Liver (tissue), 3 donors: ENCODE results near the gene TIPIN.

ENCODE experiments used
- CTCF ChIP-seq: fragments of 150-350 bp; IDR thresholded peaks from 2 replicates; pipeline ENCODE4 v1.5.1; 2017; ENCODE audit warnings: improper control_type of control experiment, low read depth, low read length; ENCODE audit not compliant: missing input control
- FOXA1 ChIP-seq: IDR thresholded peaks from 2 replicates; pipeline ENCODE4 v1.6.1; 2016; ENCODE audit warnings: antibody characterized with exemption
- HNF4A ChIP-seq, 2 donors: conservative IDR thresholded peaks; 2 replicates each; pipeline ENCODE4 v1.6.1; 2016; ENCODE audit warnings: antibody characterized with exemption in 2 of 2, mild to moderate bottlenecking in 2 of 2
- HNF4G ChIP-seq: IDR thresholded peaks from 2 replicates; pipeline ENCODE4 v1.6.1; 2016; ENCODE audit warnings: antibody characterized with exemption
- JUND ChIP-seq, 2 donors: IDR thresholded peaks; 2 replicates each; pipeline ENCODE4 v1.6.1; 2016; ENCODE audit warnings: antibody characterized with exemption in 2 of 2
- NR2F2 ChIP-seq: IDR thresholded peaks from 2 replicates; pipeline ENCODE4 v1.6.1; 2016; ENCODE audit warnings: antibody characterized with exemption
- RAD21 ChIP-seq, 2 donors: IDR thresholded peaks; 2 replicates each; pipeline ENCODE4 v1.6.1; 2016; ENCODE audit warnings: antibody characterized with exemption in 2 of 2, mild to moderate bottlenecking in 2 of 2
- REST ChIP-seq: IDR thresholded peaks from 2 replicates; pipeline ENCODE4 v1.6.1; 2016; ENCODE audit warnings: antibody characterized with exemption, mild to moderate bottlenecking
- TAF1 ChIP-seq: conservative IDR thresholded peaks from 2 replicates; pipeline ENCODE4 v1.6.1; 2016; ENCODE audit warnings: antibody characterized with exemption, mild to moderate bottlenecking
- YY1 ChIP-seq: IDR thresholded peaks from 2 replicates; pipeline ENCODE4 v1.6.1; 2016; ENCODE audit warnings: antibody characterized with exemption, mild to moderate bottlenecking
- ZBTB33 ChIP-seq: IDR thresholded peaks from 2 replicates; pipeline ENCODE4 v1.6.1; 2016; ENCODE audit warnings: antibody characterized with exemption
- TF ChIP-seq, protein P1 (sequence below): IDR thresholded peaks from 2 replicates; pipeline ENCODE4 v1.6.1; 2016; ENCODE audit warnings: antibody characterized with exemption
- TF ChIP-seq, protein P2 (sequence below): IDR thresholded peaks from 2 replicates; pipeline ENCODE4 v1.6.1; 2016; ENCODE audit warnings: antibody characterized with exemption
- donor health status: healthy.
- donor health status: healthy.

DNA sequence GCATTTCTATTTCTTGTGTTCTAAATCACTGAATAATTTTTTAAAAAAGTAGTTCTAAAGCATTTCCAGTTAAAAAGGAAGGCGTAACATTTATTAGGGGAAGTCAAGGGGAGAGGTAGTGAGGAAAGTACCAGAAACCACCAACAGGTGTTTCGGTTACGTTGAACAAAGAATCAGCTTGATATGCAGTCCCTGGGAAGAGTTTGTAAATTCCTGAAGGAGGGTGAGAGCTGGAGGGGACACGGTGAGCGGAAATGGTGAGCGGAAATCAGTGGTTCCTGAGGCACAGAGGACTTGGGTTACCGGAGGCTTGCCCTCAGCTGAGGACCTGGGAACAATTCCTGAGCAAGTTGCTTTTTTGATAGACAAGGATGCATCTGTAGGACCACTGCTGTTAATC lies 48.0 kb upstream of the TIPIN start:
- TF ChIP-seq CTCF: no peak
- no peak for TF ChIP-seq TAF1
- TF ChIP-seq HNF4A (conservative IDR thresholded peaks at IDR 0.05): peak in 1 of 2 donors; percentile 1
- TF ChIP-seq RAD21 (IDR thresholded peaks at IDR 0.05): no peak
- no peak for TF ChIP-seq NR2F2
- TF ChIP-seq REST: no peak
- no peak for TF ChIP-seq FOXA1
- TF ChIP-seq YY1: no peak
- TF ChIP-seq, protein P1, sequence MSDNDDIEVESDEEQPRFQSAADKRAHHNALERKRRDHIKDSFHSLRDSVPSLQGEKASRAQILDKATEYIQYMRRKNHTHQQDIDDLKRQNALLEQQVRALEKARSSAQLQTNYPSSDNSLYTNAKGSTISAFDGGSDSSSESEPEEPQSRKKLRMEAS: no peak
- TF ChIP-seq, protein P2, sequence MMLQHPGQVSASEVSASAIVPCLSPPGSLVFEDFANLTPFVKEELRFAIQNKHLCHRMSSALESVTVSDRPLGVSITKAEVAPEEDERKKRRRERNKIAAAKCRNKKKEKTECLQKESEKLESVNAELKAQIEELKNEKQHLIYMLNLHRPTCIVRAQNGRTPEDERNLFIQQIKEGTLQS: no peak
- TF ChIP-seq JUND (IDR thresholded peaks at IDR 0.05): no peak
- no peak for TF ChIP-seq ZBTB33
- TF ChIP-seq HNF4G: no peak
